ENCODE measurements around the gene ZNF205.

GRCh38 chr16:3145660-3146059 lies 33.3 kb downstream of the ZNF205 start:
- no peak for TF ChIP-seq CTCF (CRISPR knock-in tag; IDR thresholded peaks at IDR 0.05)
- no peak for TF ChIP-seq KMT2B (CRISPR knock-in tag; IDR thresholded peaks at IDR 0.05)
- TF ChIP-seq POLR2A (IDR thresholded peaks at IDR 0.05; ENCODE audit: insufficient read depth in 1 of 2, low read depth in 2 of 2, low read length in 2 of 2): no peak
- TF ChIP-seq ZBTB42 (CRISPR knock-in tag; IDR thresholded peaks at IDR 0.05): no peak
- TF ChIP-seq ZFP36 (IDR thresholded peaks at IDR 0.05; ENCODE audit: borderline replicate concordance, low read depth, low read length, partially characterized antibody): no peak
- TF ChIP-seq AKAP8 (CRISPR knock-in tag; IDR thresholded peaks at IDR 0.05): no peak
- TF ChIP-seq RARA (CRISPR knock-in tag; IDR thresholded peaks at IDR 0.05): no peak
- no peak for TF ChIP-seq JUND (CRISPR knock-in tag; IDR thresholded peaks at IDR 0.05)
- no peak for TF ChIP-seq ZBTB4 (CRISPR knock-in tag; IDR thresholded peaks at IDR 0.05; ENCODE audit: borderline replicate concordance)
- TF ChIP-seq EZH2 (conservative IDR thresholded peaks at IDR 0.05; ENCODE audit: low read depth, low read length): no peak
- no peak for TF ChIP-seq CBFB (CRISPR knock-in tag; IDR thresholded peaks at IDR 0.05)
- no peak for TF ChIP-seq GPBP1L1 (CRISPR knock-in tag; IDR thresholded peaks at IDR 0.05)

All from HepG2 (cell line).